ENCODE data around the gene GPSM3. TPM values are rescaled to one million over a fixed set of nuclear protein-coding genes. Genes with fewer than 3 reads are reported as not detected.

The GPSM3 gene, protein sequence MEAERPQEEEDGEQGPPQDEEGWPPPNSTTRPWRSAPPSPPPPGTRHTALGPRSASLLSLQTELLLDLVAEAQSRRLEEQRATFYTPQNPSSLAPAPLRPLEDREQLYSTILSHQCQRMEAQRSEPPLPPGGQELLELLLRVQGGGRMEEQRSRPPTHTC
- 0.64 and 1.7 TPM in 2 replicates for total RNA-seq

DNA sequence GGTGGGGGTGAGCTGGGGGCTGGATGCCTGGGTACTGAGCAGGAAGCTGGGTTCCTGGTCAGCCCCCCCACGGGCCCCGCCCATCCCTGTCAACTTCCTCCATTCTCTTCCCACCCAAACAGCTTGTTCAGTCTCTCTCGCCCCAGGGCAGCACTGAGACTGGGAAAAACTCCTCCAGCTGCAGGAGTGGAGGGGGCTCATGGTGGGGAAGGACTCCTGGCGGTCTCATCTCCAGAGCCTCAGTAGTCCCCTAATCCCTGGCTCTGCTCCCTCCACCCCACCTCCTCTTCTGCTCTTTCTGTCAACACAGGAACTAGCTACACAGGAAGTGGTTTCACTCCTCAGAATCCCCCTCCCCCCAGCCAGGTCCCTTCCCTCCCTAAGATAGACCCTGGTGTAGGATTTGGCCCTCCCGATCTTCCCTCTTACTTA is at the start of gene GPSM3:
TSS of gene GPSM3 (minus strand) at position 36 of the 432 bp plus-strand sequence. CDS start 130 bp downstream, outside the sequence.

DNA sequence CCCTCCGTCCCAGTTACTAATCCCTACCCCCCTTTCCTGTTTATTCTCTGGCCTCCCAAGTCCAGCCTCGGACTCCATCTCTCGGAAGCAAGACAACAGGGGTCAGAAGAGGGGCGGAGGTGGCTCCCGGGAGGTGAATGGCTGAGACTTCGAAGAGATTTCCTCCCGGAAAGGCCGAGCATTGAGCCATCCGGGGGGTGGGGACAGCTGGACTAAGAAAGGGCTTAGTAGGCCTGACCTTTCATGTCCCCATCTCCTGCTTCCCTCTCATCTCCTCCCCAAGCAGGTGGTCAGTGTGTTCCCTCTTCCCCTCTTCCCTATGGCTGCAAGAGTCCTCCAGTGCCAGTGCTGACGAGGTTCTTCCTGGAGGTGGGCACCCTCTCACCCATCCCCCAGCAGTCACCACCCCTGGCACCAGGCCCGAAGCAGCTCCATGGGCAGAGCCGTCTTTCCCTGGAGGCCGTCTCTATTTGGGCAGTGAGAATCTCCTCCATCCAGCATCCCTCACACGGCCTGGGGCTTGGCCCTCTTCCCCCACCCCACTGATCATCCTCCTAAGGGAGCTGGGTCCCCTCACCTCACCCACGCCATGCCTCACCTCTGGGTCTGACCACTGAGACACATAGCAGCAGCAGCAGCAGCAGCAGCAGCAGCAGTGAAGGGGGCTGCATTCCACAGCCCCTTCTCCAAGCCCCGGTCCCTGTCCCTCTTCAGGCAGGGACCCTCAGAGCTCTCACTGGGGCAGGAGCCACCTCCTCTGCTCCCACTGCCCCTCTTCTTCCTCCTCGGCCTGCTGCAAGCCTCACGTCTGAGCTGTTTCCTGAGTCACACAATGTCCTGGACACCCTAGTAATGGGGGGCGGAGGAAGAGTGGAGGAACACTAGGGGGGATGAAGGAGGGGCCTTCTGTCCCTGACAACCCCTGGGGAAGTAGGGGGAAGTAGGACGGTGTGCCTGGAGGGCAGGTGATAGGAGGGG is 31.1 kb upstream of the GPSM3 start, which contains the start of gene NOTCH4:
TSS of gene NOTCH4 (minus strand) at position 810 of the 978 bp plus-strand sequence. CDS start at position 671, 139 bp downstream.

DNA sequence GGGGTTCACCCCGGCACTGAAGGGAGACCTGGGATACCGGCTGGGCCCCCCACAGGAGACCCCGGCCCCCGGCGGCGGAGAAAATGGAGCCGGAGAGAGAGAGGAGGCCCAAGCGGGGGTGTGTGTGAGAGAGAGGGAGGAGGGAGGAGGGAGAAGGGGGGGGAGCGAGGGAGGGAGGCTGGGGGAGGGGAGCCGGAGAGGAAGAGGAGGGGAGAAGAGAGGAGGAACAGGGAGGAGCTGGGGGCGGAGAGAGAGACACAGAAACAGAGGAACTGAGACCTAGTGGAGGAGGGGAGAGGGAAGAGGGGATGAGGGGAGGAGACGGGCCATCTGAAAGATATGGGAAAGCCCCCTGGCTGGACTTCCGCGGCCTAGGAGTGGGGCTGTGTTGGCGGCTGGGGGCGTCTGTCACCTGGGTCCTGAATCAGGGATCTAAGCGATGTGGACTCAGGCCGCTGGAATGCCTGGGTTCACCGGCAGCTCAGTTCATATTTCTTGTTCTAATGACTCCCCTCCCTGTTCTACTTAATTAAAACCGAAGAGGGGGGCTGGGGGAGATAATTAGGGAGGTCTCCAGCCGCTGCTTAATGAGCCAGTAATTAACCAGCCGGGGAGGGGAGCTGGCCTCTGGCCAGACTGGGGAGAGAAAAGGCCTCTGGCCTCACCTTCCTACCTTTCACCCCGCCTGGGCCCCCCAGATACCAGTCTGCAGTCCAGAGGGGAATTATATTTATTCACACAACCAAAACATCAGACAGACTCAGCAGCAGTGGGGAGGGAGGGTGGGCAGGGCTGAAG is 2.2 kb downstream of the GPSM3 start, which contains the start of gene PBX2:
TSS of gene PBX2 (minus strand) at position 149 of the 798 bp plus-strand sequence. CDS start 287 bp downstream, outside the sequence.

DNA sequence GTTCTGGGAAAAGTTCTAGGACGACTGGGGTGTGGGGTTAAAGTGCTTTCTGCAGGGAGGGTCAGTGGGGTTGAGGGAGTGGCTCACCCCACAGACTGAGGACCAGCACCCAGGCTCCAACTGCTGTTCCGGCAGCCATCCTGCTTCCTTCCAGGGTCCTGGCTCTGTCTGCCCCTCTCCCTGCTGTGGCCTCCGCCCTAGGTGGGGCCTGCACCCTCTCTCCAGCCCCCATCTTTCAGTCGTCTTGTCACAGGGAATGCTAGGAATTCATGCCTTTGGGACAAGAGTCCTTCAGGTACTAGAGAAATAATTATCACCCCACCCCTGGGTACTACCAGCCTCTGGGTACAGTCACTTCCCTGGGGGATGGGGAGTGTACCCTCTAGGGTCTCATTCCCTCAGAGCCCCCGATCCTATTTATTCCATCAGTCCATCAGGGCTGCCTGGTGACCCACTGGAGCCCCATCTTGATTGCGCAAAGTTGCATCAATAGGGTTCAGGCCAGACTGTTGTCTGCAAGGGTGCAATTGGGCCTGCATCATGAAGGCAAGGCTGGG is 8.3 kb downstream of the GPSM3 start, which contains the start of gene AGER:
TSS of gene AGER (minus strand) at position 170 of the 557 bp plus-strand sequence. CDS start at position 139, 31 bp downstream.

DNA sequence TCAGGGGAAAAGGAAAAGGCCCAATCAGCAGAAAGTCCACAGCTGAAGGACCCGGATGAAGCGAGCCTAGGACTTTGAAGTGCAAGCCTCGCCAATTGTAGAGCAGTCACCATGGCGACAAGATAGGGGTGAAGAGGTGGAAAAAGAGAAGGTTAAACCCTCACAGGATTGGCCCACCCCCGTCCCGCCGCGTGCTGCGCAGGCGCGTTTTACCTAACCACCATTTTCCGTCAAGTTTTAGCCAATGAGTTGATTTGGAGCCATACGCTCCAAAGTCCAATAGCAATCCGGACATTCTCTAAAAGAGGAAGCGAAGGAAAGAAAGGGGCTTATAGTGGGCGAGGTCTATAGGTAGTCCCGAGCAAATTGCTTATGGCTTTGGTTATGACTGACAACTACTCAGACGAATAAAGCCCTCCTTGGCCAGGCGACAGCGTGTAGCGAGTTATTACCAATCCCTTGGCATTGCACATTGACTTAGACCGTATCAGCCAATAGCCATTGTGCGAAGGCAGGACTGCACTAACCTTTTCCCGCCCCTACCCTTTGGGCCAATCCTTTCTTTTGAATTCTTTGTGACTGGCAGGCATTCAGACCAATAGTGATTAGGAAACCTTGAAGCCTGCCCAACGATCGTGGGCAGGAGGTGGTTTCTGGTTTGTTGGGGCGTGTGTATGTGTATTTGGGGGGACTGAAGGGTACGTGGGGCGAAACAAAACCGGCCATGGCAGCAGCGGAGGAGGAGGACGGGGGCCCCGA is 14.5 kb downstream of the GPSM3 start, which contains the start of gene RNF5:
TSS of gene RNF5 (plus strand) at position 618 of the 759 bp plus-strand sequence. CDS start at position 725, 107 bp downstream.

DNA sequence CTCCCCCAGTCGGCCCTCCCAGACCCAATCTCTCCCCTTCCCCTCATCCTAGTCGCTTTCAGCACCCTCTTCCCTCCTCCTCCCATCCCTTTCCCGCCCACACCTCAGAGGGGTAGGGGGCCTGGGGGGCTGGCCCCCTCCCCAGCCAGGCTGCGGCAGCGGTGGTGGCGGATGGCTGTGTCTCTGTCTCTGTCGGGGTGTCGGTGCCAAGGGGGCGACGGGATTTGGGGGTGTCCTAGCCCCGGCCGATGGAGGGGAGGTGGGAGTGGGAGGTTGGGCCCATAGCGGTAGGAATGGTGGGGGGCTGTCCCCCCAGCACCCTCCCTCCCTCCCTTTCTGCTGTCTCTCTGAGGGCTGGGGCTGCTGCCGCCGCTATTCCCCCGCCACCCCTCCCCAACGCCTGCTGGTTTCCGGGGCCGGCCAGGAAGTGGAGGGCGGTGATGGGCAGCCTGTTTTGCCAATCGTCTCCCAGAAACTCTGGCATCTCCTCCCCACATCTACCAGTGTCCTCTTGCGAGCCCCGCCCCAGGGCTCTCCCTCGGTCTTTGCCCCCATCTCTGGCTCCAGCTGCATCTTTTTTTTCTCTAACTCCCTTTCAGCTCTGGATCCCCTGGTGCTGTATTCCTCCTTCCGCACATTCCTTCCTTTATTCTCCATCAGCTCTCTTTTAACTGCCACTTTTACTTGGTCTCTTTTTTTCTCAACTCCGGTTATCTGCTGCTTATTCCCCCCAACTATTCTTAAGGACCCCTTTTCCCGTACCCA is 16.6 kb downstream of the GPSM3 start, which contains the start of gene AGPAT1:
TSS of gene AGPAT1 (minus strand) at position 374 of the 765 bp plus-strand sequence. CDS start 4,588 bp downstream, outside the sequence.

DNA sequence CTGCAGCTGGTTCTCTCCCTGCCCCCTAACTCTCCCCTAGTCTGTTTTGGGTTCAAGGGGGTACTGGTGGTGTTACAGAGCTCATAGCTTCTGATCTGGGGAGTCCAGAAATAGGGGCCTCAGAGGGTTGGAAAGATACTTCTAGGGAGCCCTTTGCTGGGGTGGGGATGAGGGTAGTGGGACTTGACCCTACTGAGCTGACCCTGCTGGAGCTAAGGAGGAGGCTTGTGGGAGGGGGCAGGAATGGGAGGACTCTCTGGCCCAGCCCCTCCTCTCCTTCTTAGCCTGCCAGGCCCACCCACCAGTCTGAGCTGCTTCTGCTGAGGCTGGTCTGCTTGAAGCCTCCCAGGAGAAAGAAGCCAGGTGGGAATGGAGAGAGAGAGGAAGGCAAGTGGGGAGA is 28.1 kb downstream of the GPSM3 start, which contains the start of gene EGFL8:
TSS of gene EGFL8 (plus strand) at position 301 of the 400 bp plus-strand sequence. CDS start 1,571 bp downstream, outside the sequence.

DNA sequence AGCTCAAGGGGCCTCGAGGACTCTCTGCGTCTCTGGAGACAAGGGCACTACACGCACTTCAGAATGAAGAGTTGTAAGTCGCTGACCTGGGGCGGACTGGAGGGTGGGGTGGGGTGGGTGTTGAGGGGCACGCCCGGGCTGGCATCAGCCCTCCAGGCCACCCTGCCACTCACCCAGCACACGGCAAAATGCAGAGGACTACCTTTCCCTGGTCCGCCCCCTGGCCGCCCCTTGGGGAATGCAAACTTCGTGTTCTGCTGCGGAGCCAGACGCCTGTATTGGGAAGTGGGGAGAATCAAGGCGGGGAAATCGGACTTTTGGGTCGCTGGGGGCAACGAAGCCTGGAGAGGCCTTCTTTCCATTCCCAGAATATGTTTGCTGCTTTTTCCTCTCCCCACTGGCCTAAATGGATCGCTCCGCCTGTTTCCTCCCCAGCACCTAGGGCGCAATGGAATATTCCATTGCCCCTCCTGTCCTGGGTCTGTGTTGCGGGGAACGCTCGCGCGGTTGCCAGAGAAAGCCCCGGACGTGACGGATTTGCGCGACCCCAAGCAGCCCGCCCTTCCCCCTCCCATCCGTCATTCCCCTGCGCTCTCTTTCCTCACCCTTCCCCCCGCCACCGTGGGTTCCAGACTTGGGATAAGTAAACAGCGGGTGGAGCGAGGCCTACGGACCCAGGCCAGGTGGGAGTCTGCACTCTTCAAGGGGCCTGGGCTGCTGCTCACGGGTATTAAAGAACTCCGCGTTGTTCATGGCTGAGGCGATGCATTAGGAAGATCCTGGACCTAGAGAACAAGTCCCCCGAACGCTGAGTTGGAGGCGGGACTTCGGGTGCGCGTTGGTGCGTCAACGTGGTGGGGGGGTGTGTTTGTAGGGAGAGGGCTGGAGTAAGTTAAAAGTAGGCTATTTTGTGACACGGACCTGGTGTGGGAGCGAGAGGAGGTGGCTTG is 38.6 kb downstream of the GPSM3 start, which contains the start of gene PPT2:
TSS of gene PPT2 (plus strand) at position 578 of the 950 bp plus-strand sequence. CDS start 454 bp downstream, outside the sequence.

DNA sequence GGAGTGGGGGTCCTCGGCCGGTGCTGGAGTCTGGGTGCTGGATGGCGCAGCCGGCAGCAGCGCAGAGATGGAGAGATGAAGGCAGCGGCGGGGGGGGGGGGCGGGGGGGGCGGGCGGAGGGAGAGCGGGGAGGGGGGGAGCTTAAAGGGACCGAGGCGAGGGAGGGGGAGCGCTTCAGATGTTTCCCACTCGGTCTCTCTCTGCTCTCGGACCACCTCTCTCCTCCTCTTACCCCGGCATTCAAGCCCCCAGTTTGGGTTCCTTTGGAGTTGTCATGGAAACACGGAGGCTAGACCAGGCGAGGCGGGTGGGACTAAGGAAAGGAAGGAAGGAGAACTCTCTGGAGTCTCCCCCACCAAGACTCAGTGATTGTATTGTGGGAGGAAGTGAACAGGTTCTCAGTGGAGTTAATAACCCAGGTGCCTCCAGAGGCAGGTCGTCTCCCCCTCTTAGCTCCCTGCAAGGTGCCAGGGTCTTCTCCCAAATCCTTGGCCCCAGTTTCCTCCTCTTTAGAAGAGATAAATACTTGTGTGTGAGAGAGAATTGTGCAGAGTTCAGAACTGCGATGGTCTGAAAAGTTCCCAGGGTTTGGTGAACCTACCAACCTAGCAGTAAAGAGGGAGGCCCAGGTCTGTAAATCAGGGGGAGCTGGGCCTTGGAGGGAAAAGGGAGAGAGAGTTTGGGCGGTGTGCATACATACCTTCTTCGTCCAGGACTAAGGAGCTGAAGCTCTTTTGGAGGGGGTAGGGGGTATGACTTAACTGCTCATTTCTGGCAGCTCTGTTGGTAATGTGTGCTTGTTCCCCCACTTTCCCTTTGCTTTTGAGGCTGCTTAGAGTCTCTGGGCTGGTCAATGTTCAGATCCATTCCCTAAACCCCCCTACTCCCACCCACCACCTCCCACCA is 40.3 kb downstream of the GPSM3 start, which contains the start of gene PRRT1:
TSS of gene PRRT1 (minus strand) at position 77 of the 906 bp plus-strand sequence. CDS start 112 bp downstream, outside the sequence.

Other genes with a start within 250 kb of the GPSM3 start
- 0.64 and 19.0 TPM in 2 replicates for gene CFB, start 246.5 kb downstream of the GPSM3 start, total RNA-seq
- gene NELFE, start 233.7 kb downstream of the GPSM3 start, total RNA-seq, result 120 and 152 TPM in 2 replicates
- gene SKIC2, start 233.5 kb downstream of the GPSM3 start, total RNA-seq, result 48.2 and 48.4 TPM in 2 replicates
- 10.6 and 13.2 TPM in 2 replicates for gene DXO, start 220.5 kb downstream of the GPSM3 start, total RNA-seq
- gene C4A, start 210.6 kb downstream of the GPSM3 start, total RNA-seq, result 1.4 and 2.8 TPM in 2 replicates
- 1.2 and 2.3 TPM in 2 replicates for gene C4B, start 177.8 kb downstream of the GPSM3 start, total RNA-seq
- gene CYP21A2, start 154.2 kb downstream of the GPSM3 start, total RNA-seq, result 0.24 TPM in 1 of 2 replicates, not detected in the other
- gene TNXB, start 83.3 kb downstream of the GPSM3 start, total RNA-seq, result 0.43 and 0.48 TPM in 2 replicates
- gene ATF6B, start 64.4 kb downstream of the GPSM3 start, total RNA-seq, result 12.6 and 15.2 TPM in 2 replicates
- 4.3 and 7.0 TPM in 2 replicates for gene FKBPL, start 62.4 kb downstream of the GPSM3 start, total RNA-seq
- gene PRRT1, start 40.7 kb downstream of the GPSM3 start, total RNA-seq, result not detected in 2 replicates
- gene PPT2, start 38.5 kb downstream of the GPSM3 start, total RNA-seq, result 11.1 and 83.4 TPM in 2 replicates
- gene EGFL8, start 28.0 kb downstream of the GPSM3 start, total RNA-seq, result 0.24 TPM in 1 of 2 replicates, not detected in the other
- gene AGPAT1, start 16.6 kb downstream of the GPSM3 start, total RNA-seq, result 9.4 and 11.3 TPM in 2 replicates
- 33.2 and 39.8 TPM in 2 replicates for gene RNF5, start 14.2 kb downstream of the GPSM3 start, total RNA-seq
- gene AGER, start 8.4 kb downstream of the GPSM3 start, total RNA-seq, result 0.43 TPM in 1 of 2 replicates, not detected in the other
- 32.6 and 36.4 TPM in 2 replicates for gene PBX2, start 2.4 kb downstream of the GPSM3 start, total RNA-seq
- 0.43 and 0.72 TPM in 2 replicates for gene NOTCH4, start 31.4 kb upstream of the GPSM3 start, total RNA-seq
- not detected in 2 replicates for gene TSBP1, start 179.3 kb upstream of the GPSM3 start, total RNA-seq
- not detected in 2 replicates for gene BTNL2, start 214.5 kb upstream of the GPSM3 start, total RNA-seq
- gene HLA-DRA, start 247.2 kb upstream of the GPSM3 start, total RNA-seq, result not detected in 2 replicates

All from tracheal epithelial cell (primary cell).